Measurements from ENCODE around the gene GOPC. TPM values are rescaled to one million over a fixed set of nuclear protein-coding genes. Genes with fewer than 3 reads are reported as not detected.

The GOPC gene
- total RNA-seq, 6 donors from 2014 or later, result 8.4 to 34.8 (median 19.6) TPM

- ATAC-seq (ENCODE audit: low FRiP score in 2 of 2), result no peak
- H3K36me3 ChIP-seq, result peaks cover 0 to 79% (median 25%) of the 10 kb centered on the region in 4 donors
- 64 to 76% methylated on average over 3 of the region's 3 CpGs for WGBS, 2 donors
These were observed 57.6 kb downstream of the GOPC start for GRCh38 chr6:117544716-117545115.

GRCh38 chr6:117542493-117542892 is 59.8 kb downstream of the GOPC start:
- H3K36me3 ChIP-seq, result peaks cover 0 to 86% (median 28%) of the 10 kb centered on the region in 4 donors
- 78 to 84% methylated on average over 3 of the region's 3 CpGs for WGBS, 2 donors
- ATAC-seq (ENCODE audit: low FRiP score in 2 of 2) (no peak), DNase-seq (no peak)
- H3K4me3 ChIP-seq, result no peak overlapping the region
- H3K27ac ChIP-seq, result no peak overlapping the region
- H3K9me3 ChIP-seq, result no peaks in the 10 kb centered on the region
- no peak for TF ChIP-seq EP300 (IDR thresholded peaks at IDR 0.05)
- no peak for TF ChIP-seq POLR2A (IDR thresholded peaks at IDR 0.05)
- TF ChIP-seq CTCF (IDR thresholded peaks at IDR 0.05), result no peak
- no peak for TF ChIP-seq POLR2AphosphoS5 (IDR thresholded peaks at IDR 0.05)
- no peaks in the 10 kb centered on the region for H3K4me1 ChIP-seq
- no peaks in the 10 kb centered on the region for H3K27me3 ChIP-seq

More at GRCh38 chr6:117544716-117545115, 57.6 kb downstream of the GOPC start:
- TF ChIP-seq POLR2A (IDR thresholded peaks at IDR 0.05) (no peak), POLR2AphosphoS5 (IDR thresholded peaks at IDR 0.05) (no peak), EP300 (IDR thresholded peaks at IDR 0.05) (no peak), CTCF (IDR thresholded peaks at IDR 0.05) (no peak)
- no peak overlapping the region for H3K27ac ChIP-seq
- DNase-seq, result no peak
- H3K27me3 ChIP-seq, result no peaks in the 10 kb centered on the region
- no peaks in the 10 kb centered on the region for H3K9me3 ChIP-seq
- H3K4me3 ChIP-seq, result no peak overlapping the region
- H3K4me1 ChIP-seq, result peaks cover 5 to 15% (median 11%) of the 10 kb centered on the region in 4 donors

- no peak for DNase-seq
- H3K27me3 ChIP-seq, result no peaks in the 10 kb centered on the region
- no peak for ATAC-seq (ENCODE audit: low FRiP score in 2 of 2)
- H3K4me3 ChIP-seq, result no peak overlapping the region
- H3K36me3 ChIP-seq, result peaks cover 0 to 68% (median 26%) of the 10 kb centered on the region in 4 donors
- WGBS, 2 donors, result 94 to 96% methylated on average over 8 of the region's 8 CpGs
- no peak overlapping the region for H3K27ac ChIP-seq
- TF ChIP-seq CTCF (IDR thresholded peaks at IDR 0.05) (no peak), EP300 (IDR thresholded peaks at IDR 0.05) (no peak), POLR2A (IDR thresholded peaks at IDR 0.05) (no peak), POLR2AphosphoS5 (IDR thresholded peaks at IDR 0.05) (no peak)
- peaks cover 0 to 2% (median 0%) of the 10 kb centered on the region in 4 donors for H3K4me1 ChIP-seq
- no peaks in the 10 kb centered on the region for H3K9me3 ChIP-seq
These were observed 61.6 kb downstream of the GOPC start for GRCh38 chr6:117540670-117541069.

- Histone ChIP-seq H3K4me3 (no peak overlapping the region), H3K4me1 (peaks cover 0 to 7% (median 2%) of the 10 kb centered on the region in 4 donors), H3K36me3 (peaks cover 0 to 52% (median 14%) of the 10 kb centered on the region in 4 donors), H3K27ac (no peak overlapping the region), H3K9me3 (no peaks in the 10 kb centered on the region), H3K27me3 (no peaks in the 10 kb centered on the region)
- DNase-seq (no peak), ATAC-seq (ENCODE audit: low FRiP score in 2 of 2) (no peak)
- WGBS, 2 donors, result 81 to 86% methylated on average over 9 of the region's 9 CpGs
- TF ChIP-seq CTCF (IDR thresholded peaks at IDR 0.05), result no peak
- no peak for TF ChIP-seq POLR2AphosphoS5 (IDR thresholded peaks at IDR 0.05)
- no peak for TF ChIP-seq POLR2A (IDR thresholded peaks at IDR 0.05)
- TF ChIP-seq EP300 (IDR thresholded peaks at IDR 0.05), result no peak
These were observed 63.7 kb downstream of the GOPC start for GRCh38 chr6:117538615-117539014.

- Histone ChIP-seq H3K27me3 (no peaks in the 10 kb centered on the region), H3K4me3 (no peak overlapping the region), H3K36me3 (peaks cover 0 to 37% (median 13%) of the 10 kb centered on the region in 4 donors), H3K9me3 (no peaks in the 10 kb centered on the region), H3K4me1 (peaks cover 0 to 7% (median 2%) of the 10 kb centered on the region in 4 donors), H3K27ac (peak overlapping the region in 1 of 4 donors; percentile 86)
- DNase-seq (no peak), ATAC-seq (ENCODE audit: low FRiP score in 2 of 2) (no peak)
- TF ChIP-seq POLR2AphosphoS5 (IDR thresholded peaks at IDR 0.05) (no peak), CTCF (IDR thresholded peaks at IDR 0.05) (no peak), EP300 (IDR thresholded peaks at IDR 0.05) (no peak), POLR2A (IDR thresholded peaks at IDR 0.05) (no peak)
- 87 to 89% methylated on average over 4 of the region's 4 CpGs for WGBS, 2 donors
These were observed 66.0 kb downstream of the GOPC start for GRCh38 chr6:117536317-117536716.
